WTC11 (cell line): ENCODE results near the gene CROCC2. TPM values are rescaled to one million over a fixed set of nuclear protein-coding genes. Genes with fewer than 3 reads are reported as not detected.
A peak's percentile ranks its signal among the peaks of the same experiment; 100 is the strongest.

Experiments used
- ATAC-seq: fragments of 200-7000 bp; cut with Tn5 transposase; 2 replicates; pipeline ENCODE4 v1.10.0; 2021; ENCODE audit warnings: mild to moderate bottlenecking, moderate library complexity
- CTCF ChIA-PET: fragments of 300-600 bp; sonication (Branson Sonifier 250); formaldehyde crosslinking; loops from one replicate; lab custom pipeline; 2021; ENCODE audit warnings: antibody characterized with exemption; lab: Charles Lee
- POLR2A ChIA-PET: fragments of 350-600 bp; sonication (Branson Sonifier 250); formaldehyde crosslinking; loops from one replicate; lab custom pipeline; 2021; ENCODE audit warnings: antibody characterized with exemption; lab: Charles Lee
- DNase-seq: peaks from one replicate; pipeline ENCODE4 v3.0.0; 2021; ENCODE audit warnings: low spot score
- H3K27ac Mint-ChIP-seq: 2 replicates; pipeline ENCODE4 v1.8.0; 2021; ENCODE audit warnings: mixed read lengths
- H3K27me3 Mint-ChIP-seq: 2 replicates; pipeline ENCODE4 v1.8.0; 2021; ENCODE audit warnings: low read depth, mild to moderate bottlenecking, moderate library complexity, mixed read lengths
- H3K36me3 Mint-ChIP-seq: 2 replicates; pipeline ENCODE4 v1.8.0; 2021; ENCODE audit warnings: mixed read lengths
- H3K4me1 Mint-ChIP-seq: 2 replicates; pipeline ENCODE4 v1.8.0; 2022; ENCODE audit warnings: mixed read lengths
- H3K4me3 Mint-ChIP-seq: 2 replicates; pipeline ENCODE4 v1.8.0; 2021; ENCODE audit warnings: mild to moderate bottlenecking, moderate library complexity, mixed read lengths
- H3K9me3 Mint-ChIP-seq: 2 replicates; pipeline ENCODE4 v1.8.0; 2021; ENCODE audit warnings: mixed read lengths
- GABPB1 ChIP-seq: sonication (generic); formaldehyde crosslinking; IDR thresholded peaks from 2 replicates; pipeline ENCODE4 v1.8.1; 2023; ENCODE audit warnings: mild to moderate bottlenecking, missing genetic modification reagents
- NR3C1 ChIP-seq: sonication (generic); formaldehyde crosslinking; conservative IDR thresholded peaks from 2 replicates; pipeline ENCODE4 v1.8.1; 2023; ENCODE audit warnings: low read depth, mild to moderate bottlenecking, missing genetic modification reagents
- ZBTB21 ChIP-seq: sonication (generic); formaldehyde crosslinking; IDR thresholded peaks from 2 replicates; pipeline ENCODE4 v1.8.1; 2023; ENCODE audit warnings: mild to moderate bottlenecking, missing genetic modification reagents, borderline replicate concordance
- ZNF232 ChIP-seq: sonication (generic); formaldehyde crosslinking; IDR thresholded peaks from 2 replicates; pipeline ENCODE4 v1.8.0; 2022; ENCODE audit warnings: mild to moderate bottlenecking, missing genetic modification reagents
- ZNF263 ChIP-seq: sonication (generic); formaldehyde crosslinking; IDR thresholded peaks from 2 replicates; pipeline ENCODE4 v1.8.1; 2022; ENCODE audit warnings: low read depth, mild to moderate bottlenecking, moderate library complexity, missing genetic modification reagents
- total RNA-seq: library from RNA; stranded (reverse); gene quantifications from 3 replicates; pipeline ENCODE4 v1.2.3, GENCODE V29; 2021
- TF ChIP-seq, protein P1 (sequence below): sonication (generic); formaldehyde crosslinking; IDR thresholded peaks from 2 replicates; pipeline ENCODE4 v1.8.0; 2023; ENCODE audit warnings: missing genetic modification reagents, mild to moderate bottlenecking, borderline replicate concordance
- TF ChIP-seq, protein P2 (sequence below): fragments of 250-450 bp; sonication (Bioruptor Pico); IDR thresholded peaks from 2 replicates; pipeline ENCODE4 v1.9.0; 2021; ENCODE audit warnings: moderate library complexity, mild to moderate bottlenecking, inconsistent platforms, borderline replicate concordance
- TF ChIP-seq, protein P3 (sequence below): sonication (generic); formaldehyde crosslinking; IDR thresholded peaks from 2 replicates; pipeline ENCODE4 v1.8.0; 2023; ENCODE audit warnings: mild to moderate bottlenecking, missing genetic modification reagents
- TF ChIP-seq, protein P4 (sequence below): sonication (generic); formaldehyde crosslinking; IDR thresholded peaks from 2 replicates; pipeline ENCODE4 v1.8.1; 2022; ENCODE audit warnings: low read depth, mild to moderate bottlenecking, moderate library complexity, missing genetic modification reagents, borderline replicate concordance
- TF ChIP-seq, protein P5 (sequence below): sonication (generic); formaldehyde crosslinking; IDR thresholded peaks from 2 replicates; pipeline ENCODE4 v1.8.1; 2022; ENCODE audit warnings: low read depth, missing genetic modification reagents, borderline replicate concordance
- TF ChIP-seq, protein P6 (sequence below): fragments of 200-600 bp; IDR thresholded peaks from 2 replicates; pipeline ENCODE4 v1.8.0; 2022; ENCODE audit warnings: antibody characterized with exemption

CROCC2 gene
- total RNA-seq, 1 experiment from 2014 or later = not detected

DNA sequence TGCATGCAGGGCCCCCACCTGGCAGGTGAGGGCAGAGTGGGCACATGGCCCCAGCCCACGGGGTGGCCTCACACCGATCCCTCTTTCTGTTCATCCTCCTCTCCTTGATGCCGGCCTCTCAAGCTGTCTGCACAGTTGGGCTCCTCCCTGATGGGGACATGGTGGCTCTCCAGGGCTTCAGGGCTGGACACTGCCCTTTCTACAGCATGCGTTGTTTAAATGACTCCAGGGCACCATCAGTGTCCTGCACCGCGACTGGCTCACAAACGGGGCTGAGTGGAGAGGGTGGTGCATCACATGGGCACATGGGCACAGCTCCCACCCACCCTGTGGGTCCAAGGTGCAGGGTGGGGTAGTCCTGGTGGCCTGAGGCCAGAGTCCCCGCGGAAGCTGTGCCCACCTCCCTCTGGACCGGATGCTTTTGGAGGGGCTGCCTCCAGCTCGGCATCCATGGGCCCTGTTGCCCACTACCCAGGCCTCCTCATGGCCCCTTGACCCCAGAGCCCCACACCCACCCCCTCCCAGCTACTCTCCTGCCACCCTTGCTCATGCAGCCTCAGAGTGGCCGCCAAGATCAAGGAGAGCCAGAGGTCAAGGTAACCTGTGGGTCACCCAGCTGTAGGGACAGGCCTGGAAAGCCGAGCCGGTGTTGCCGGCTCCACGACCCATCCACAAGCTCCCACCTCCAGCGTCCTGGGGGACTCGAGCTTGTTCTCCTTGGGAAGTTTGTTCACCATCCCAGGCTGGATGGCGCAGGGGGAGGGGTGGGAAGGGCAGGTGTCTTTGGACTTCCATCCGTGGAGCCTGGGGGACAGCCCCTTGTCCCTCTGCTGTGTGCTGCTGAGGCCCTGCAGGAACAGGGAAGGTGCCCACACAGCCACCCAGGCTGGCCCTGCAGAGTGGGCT is 80.0 kb downstream of the CROCC2 start:
- no peak for TF ChIP-seq ZNF263 (CRISPR knock-in tag)
- TF ChIP-seq ZNF232 (CRISPR knock-in tag) = no peak
- no peak for TF ChIP-seq ZBTB21 (CRISPR knock-in tag)
- TF ChIP-seq, protein P1, sequence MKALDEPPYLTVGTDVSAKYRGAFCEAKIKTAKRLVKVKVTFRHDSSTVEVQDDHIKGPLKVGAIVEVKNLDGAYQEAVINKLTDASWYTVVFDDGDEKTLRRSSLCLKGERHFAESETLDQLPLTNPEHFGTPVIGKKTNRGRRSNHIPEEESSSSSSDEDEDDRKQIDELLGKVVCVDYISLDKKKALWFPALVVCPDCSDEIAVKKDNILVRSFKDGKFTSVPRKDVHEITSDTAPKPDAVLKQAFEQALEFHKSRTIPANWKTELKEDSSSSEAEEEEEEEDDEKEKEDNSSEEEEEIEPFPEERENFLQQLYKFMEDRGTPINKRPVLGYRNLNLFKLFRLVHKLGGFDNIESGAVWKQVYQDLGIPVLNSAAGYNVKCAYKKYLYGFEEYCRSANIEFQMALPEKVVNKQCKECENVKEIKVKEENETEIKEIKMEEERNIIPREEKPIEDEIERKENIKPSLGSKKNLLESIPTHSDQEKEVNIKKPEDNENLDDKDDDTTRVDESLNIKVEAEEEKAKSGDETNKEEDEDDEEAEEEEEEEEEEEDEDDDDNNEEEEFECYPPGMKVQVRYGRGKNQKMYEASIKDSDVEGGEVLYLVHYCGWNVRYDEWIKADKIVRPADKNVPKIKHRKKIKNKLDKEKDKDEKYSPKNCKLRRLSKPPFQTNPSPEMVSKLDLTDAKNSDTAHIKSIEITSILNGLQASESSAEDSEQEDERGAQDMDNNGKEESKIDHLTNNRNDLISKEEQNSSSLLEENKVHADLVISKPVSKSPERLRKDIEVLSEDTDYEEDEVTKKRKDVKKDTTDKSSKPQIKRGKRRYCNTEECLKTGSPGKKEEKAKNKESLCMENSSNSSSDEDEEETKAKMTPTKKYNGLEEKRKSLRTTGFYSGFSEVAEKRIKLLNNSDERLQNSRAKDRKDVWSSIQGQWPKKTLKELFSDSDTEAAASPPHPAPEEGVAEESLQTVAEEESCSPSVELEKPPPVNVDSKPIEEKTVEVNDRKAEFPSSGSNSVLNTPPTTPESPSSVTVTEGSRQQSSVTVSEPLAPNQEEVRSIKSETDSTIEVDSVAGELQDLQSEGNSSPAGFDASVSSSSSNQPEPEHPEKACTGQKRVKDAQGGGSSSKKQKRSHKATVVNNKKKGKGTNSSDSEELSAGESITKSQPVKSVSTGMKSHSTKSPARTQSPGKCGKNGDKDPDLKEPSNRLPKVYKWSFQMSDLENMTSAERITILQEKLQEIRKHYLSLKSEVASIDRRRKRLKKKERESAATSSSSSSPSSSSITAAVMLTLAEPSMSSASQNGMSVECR (CRISPR knock-in tag) = no peak
- TF ChIP-seq, protein P2, sequence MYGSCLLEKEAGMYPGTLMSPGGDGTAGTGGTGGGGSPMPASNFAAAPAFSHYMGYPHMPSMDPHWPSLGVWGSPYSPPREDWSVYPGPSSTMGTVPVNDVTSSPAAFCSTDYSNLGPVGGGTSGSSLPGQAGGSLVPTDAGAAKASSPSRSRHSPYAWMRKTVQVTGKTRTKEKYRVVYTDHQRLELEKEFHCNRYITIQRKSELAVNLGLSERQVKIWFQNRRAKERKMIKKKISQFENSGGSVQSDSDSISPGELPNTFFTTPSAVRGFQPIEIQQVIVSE (CRISPR knock-in tag) = no peak
- TF ChIP-seq, protein P3, sequence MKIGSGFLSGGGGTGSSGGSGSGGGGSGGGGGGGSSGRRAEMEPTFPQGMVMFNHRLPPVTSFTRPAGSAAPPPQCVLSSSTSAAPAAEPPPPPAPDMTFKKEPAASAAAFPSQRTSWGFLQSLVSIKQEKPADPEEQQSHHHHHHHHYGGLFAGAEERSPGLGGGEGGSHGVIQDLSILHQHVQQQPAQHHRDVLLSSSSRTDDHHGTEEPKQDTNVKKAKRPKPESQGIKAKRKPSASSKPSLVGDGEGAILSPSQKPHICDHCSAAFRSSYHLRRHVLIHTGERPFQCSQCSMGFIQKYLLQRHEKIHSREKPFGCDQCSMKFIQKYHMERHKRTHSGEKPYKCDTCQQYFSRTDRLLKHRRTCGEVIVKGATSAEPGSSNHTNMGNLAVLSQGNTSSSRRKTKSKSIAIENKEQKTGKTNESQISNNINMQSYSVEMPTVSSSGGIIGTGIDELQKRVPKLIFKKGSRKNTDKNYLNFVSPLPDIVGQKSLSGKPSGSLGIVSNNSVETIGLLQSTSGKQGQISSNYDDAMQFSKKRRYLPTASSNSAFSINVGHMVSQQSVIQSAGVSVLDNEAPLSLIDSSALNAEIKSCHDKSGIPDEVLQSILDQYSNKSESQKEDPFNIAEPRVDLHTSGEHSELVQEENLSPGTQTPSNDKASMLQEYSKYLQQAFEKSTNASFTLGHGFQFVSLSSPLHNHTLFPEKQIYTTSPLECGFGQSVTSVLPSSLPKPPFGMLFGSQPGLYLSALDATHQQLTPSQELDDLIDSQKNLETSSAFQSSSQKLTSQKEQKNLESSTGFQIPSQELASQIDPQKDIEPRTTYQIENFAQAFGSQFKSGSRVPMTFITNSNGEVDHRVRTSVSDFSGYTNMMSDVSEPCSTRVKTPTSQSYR (CRISPR knock-in tag) = no peak
- TF ChIP-seq, protein P4, sequence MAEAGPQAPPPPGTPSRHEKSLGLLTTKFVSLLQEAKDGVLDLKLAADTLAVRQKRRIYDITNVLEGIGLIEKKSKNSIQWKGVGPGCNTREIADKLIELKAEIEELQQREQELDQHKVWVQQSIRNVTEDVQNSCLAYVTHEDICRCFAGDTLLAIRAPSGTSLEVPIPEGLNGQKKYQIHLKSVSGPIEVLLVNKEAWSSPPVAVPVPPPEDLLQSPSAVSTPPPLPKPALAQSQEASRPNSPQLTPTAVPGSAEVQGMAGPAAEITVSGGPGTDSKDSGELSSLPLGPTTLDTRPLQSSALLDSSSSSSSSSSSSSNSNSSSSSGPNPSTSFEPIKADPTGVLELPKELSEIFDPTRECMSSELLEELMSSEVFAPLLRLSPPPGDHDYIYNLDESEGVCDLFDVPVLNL = no peak
- TF ChIP-seq, protein P5, sequence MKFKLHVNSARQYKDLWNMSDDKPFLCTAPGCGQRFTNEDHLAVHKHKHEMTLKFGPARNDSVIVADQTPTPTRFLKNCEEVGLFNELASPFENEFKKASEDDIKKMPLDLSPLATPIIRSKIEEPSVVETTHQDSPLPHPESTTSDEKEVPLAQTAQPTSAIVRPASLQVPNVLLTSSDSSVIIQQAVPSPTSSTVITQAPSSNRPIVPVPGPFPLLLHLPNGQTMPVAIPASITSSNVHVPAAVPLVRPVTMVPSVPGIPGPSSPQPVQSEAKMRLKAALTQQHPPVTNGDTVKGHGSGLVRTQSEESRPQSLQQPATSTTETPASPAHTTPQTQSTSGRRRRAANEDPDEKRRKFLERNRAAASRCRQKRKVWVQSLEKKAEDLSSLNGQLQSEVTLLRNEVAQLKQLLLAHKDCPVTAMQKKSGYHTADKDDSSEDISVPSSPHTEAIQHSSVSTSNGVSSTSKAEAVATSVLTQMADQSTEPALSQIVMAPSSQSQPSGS (CRISPR knock-in tag) = no peak
- TF ChIP-seq, all 79 proteins: peak for 0
- H3K4me1 Mint-ChIP-seq = no peaks in the 10 kb centered on the region
- peak; percentile 11 for DNase-seq
- CTCF ChIA-PET = interaction anchor here (1.5 kb wide), 1 partner anchor 135 kb away, joined by 4 read pairs; no protein-coding TSS in a partner anchor
- no peak overlapping the region for H3K27ac Mint-ChIP-seq
- H3K27me3 Mint-ChIP-seq = peaks cover 2% of the 10 kb centered on the region; the same call in 1 of the 2 replicates
- no peaks in the 10 kb centered on the region for H3K9me3 Mint-ChIP-seq
- H3K36me3 Mint-ChIP-seq = no peaks in the 10 kb centered on the region
- no peak overlapping the region for H3K4me3 Mint-ChIP-seq
- no peak for ATAC-seq
- POLR2A ChIA-PET = no interaction called here

DNA sequence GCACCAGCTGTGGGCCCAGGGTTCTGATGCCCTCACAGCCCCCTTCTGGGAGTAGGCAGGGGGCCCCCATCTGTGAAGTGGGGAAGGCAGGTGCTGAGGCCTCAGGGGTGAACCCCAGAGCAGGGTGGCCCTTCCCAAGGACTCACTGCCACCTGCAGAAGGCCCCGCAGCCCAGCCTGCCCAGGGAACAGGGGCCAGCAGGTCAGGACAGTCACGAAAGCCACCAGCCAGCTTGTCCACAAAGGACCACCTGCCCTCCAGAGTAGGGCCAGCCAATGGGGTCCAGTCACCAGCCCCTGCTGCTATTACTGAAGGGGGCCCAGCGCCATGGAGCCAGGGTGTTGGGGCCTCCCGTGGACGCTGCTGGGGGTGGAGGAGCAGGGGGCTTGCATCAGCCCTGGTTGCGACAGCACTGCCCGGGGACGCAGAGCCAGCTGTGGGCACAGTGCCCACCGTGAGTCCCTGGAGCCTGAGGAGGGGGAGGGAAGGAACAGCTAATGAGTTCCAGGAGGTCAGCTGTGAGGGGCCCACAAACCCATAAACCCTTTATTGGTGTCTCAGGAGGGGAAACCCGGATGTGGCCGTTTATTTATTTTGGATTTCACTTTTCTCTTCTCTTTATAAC is 80.8 kb downstream of the CROCC2 start:
- POLR2A ChIA-PET = no interaction called here
- CTCF ChIA-PET = interaction anchor here (1.5 kb wide), 1 partner anchor 135 kb away, joined by 4 read pairs; no protein-coding TSS in a partner anchor
- TF ChIP-seq, protein P6, sequence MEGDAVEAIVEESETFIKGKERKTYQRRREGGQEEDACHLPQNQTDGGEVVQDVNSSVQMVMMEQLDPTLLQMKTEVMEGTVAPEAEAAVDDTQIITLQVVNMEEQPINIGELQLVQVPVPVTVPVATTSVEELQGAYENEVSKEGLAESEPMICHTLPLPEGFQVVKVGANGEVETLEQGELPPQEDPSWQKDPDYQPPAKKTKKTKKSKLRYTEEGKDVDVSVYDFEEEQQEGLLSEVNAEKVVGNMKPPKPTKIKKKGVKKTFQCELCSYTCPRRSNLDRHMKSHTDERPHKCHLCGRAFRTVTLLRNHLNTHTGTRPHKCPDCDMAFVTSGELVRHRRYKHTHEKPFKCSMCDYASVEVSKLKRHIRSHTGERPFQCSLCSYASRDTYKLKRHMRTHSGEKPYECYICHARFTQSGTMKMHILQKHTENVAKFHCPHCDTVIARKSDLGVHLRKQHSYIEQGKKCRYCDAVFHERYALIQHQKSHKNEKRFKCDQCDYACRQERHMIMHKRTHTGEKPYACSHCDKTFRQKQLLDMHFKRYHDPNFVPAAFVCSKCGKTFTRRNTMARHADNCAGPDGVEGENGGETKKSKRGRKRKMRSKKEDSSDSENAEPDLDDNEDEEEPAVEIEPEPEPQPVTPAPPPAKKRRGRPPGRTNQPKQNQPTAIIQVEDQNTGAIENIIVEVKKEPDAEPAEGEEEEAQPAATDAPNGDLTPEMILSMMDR = no peak
- TF ChIP-seq NR3C1 (CRISPR knock-in tag) (no peak), GABPB1 (CRISPR knock-in tag) (peak; percentile 97)
- peaks cover 2% of the 10 kb centered on the region; the same call in 1 of the 2 replicates for H3K27me3 Mint-ChIP-seq
- H3K27ac Mint-ChIP-seq = no peak overlapping the region
- no peaks in the 10 kb centered on the region for H3K4me1 Mint-ChIP-seq
- H3K9me3 Mint-ChIP-seq = no peaks in the 10 kb centered on the region
- no peaks in the 10 kb centered on the region for H3K36me3 Mint-ChIP-seq
- ATAC-seq (no peak), DNase-seq (peak; percentile 7)
- H3K4me3 Mint-ChIP-seq = no peak overlapping the region
